GM20431 (cell line): ENCODE data around the gene BRIP1.
"Not testable (repeated sequence)": the region's sequence is repeated elsewhere in the genome, so short reads cannot be mapped to it uniquely, and the experiment has no call there.

Experiments used
- in situ Hi-C: fragments of 300-500 bp; cut with MseI, MboI; formaldehyde crosslinking; loops from one replicate; pipeline ENCODE4 v1.15.0; 2020; ENCODE audit warnings: low sequenced_read_pairs; ENCODE audit not compliant: unreplicated experiment

Gene BRIP1

DNA sequence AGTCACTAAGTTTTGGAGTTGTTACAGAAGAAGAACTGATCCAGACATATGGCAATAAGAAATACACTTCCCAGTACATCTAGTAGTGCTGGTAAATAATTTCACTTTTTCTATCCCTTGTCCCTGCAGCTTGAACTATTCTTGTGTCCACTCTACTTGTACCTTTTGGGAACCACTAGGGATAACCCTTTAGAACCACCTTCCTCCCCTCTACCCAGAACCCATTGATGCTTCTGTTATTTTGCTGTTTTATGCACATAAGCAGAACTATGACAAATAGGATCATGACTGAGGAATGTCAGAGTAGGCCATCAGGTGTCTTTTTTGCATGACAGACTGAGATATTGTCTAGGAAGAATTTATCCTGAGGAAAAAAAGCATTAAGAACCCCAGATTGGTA is 125.1 kb downstream of the BRIP1 start:
- in situ Hi-C loops: no loop called here

DNA sequence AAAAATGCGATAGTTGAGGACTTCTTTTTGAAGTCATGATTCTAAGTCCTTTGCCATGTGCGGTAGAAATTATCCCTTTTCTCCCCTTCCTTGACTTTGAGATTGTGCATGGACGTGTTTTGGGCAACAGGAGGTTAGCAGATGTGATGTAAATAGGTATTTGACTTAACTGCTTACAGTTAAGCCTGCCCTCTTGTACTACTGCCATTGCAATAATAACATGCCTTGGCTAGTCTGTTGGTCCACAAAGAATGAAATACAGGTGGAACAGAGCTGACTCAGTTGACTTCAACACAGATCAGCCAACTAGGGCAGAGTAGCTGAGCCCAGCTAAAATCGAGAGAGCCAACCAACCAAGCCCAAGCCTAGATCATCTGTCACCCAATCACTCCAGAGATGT is 125.5 kb downstream of the BRIP1 start:
- in situ Hi-C loops: no loop called here

DNA sequence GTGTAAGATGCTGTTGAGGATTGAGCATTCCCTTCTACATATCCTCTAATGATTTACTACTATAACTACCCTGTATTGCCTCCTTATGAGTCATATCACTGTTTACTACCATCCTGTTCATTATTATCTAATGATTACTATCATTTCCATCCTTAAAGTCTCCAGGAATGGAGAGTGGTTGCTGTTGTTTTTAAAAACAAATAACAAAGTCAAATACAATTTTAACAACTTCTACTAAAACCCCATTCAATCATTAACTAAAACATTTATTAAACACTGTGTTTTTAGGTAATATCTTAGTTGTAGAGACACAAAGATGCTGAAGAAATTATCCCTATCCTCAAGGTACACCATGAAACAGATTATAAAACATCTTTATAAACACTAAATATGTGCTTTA is 126.9 kb downstream of the BRIP1 start:
- in situ Hi-C loops: no loop called here

DNA sequence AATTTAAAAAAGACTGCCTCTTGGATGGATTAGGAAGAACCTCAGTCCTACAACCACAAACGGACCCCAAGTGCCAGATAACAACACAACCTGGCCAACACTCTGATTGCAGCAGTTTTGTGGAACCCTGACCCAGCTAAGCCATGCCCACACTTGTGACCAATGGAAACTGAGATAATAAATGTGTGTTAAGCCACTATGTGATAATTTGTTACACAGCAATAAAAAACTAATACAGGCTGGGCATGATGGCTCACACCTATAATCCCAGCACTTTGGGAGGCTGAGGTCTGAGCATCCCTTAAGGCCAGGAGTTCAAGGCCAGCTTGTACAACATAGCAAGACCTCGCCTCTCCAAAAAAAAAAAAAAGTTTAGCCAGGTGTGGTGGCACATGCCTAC is 127.5 kb downstream of the BRIP1 start:
- in situ Hi-C loops: no loop called here

GRCh38 chr17:61734466-61734865 is 128.9 kb downstream of the BRIP1 start:
- in situ Hi-C loops: no loop called here

DNA sequence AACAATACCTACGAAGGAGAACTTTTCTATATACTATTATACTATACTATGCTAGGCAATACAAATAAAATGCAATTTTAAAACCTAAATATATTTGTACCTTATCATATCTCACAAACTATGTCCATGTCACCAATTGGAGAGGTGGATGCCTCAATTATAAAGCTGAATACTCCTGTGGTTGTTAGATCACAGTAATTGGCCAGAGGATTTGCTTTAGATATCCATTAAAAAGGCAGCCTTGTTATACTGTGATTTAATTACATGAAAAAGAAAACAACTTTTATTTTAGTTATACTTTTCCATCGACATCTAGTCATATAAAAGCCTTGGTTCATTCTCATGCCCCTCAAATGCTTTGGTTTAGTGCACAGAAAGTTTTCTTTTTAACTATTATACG is 129.3 kb downstream of the BRIP1 start:
- in situ Hi-C loops: no loop called here

- in situ Hi-C loops: no loop called here
Measured at GRCh38 chr17:61733021-61733420, 130.3 kb downstream of the BRIP1 start.

DNA sequence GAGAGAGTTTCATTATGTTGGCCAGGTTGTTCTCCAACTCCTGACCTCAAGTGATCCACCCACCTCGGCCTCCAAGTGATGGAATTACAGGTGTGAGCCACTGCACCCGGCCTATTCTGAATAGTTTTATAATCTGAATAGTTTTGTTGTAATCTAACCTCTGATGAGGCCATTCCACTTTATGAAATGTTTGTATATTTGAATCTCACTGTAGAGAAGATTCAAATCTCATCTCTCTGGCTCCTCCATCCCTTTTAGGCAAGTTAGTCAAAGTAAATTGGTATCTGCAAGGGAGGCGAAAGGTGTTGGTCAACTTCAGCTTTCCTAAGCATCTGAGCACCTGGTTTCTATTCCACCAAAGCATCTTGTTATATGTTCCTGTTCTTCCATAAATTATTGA is 131.2 kb downstream of the BRIP1 start:
- in situ Hi-C loops: no loop called here

DNA sequence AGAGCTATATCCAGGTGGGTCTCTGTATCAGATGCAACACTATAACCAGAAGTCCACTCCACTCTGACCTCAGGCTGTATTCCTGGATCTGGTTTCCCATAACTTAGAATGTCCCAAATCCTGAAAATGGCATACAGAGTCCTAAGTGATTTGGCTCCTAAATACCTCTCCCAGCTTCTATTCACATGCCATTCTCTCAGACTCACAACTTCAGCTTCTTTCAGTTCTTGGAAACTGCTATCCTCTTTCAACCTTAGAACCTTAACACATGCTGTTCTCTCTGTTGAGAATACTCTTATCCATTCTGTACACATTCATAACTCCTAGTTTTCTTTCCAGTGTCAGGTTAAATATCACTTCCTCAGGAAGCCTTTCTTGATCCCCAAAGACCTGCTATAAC is 132.0 kb downstream of the BRIP1 start:
- in situ Hi-C loops: no loop called here

- in situ Hi-C loops: no loop called here
Measured at GRCh38 chr17:61729690-61730268, 133.5 kb downstream of the BRIP1 start.

DNA sequence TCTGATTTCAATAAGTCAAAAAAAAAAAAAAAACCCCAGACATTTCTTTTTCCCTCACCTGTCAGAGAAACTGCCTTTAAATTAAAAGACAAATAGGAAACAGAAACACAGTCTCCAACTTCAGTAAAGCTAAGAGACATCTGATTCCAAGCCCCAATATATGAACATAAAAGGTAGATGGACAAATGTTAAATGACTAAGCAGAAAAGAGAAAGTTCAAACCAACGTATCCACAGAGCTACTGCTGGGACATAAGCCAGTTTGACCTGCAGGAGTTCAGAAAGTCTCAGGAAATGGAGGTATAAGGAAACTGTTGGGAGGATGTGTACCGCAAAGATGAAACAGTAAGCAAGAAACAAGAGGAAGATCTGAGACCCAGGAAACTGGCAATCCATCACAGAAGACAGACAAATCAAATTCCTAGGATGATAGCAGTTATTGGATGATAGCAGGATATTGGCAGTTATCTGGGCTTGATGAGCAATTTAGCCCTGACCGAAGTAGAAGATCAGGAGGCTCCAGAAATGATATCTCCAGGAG is 135.0 kb downstream of the BRIP1 start:
- in situ Hi-C loops: no loop called here

GRCh38 chr17:61727798-61728197 is 135.5 kb downstream of the BRIP1 start:
- in situ Hi-C loops: not testable (repeated sequence)

GRCh38 chr17:61726977-61727376 is 136.4 kb downstream of the BRIP1 start:
- in situ Hi-C loops: no loop called here

- in situ Hi-C loops: no loop called here
Measured at GRCh38 chr17:61724777-61725176, 138.6 kb downstream of the BRIP1 start.

DNA sequence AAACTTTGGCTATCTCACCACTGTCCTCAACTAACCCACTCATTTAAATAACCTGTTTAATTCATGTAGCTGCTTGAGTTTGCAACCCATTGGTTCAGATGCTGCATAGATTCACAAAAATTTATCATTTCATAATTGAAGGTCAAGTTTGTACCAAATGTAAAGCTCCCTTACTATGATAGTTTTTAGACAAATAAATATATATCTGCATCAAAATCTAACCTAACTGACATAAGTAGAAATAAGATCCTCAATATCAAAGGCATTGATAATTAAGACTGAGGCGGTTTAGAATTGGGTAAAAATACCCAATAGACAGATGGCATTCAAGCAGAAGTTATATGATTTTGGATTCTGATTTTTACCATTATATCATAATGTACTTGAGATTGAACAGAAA is 139.4 kb downstream of the BRIP1 start:
- in situ Hi-C loops: no loop called here

- in situ Hi-C loops: no loop called here
Measured at GRCh38 chr17:61723183-61723582, 140.1 kb downstream of the BRIP1 start.

- in situ Hi-C loops: no loop called here
Measured at GRCh38 chr17:61722398-61722797, 140.9 kb downstream of the BRIP1 start.

GRCh38 chr17:61720016-61720795 is 143.1 kb downstream of the BRIP1 start:
- in situ Hi-C loops: no loop called here

DNA sequence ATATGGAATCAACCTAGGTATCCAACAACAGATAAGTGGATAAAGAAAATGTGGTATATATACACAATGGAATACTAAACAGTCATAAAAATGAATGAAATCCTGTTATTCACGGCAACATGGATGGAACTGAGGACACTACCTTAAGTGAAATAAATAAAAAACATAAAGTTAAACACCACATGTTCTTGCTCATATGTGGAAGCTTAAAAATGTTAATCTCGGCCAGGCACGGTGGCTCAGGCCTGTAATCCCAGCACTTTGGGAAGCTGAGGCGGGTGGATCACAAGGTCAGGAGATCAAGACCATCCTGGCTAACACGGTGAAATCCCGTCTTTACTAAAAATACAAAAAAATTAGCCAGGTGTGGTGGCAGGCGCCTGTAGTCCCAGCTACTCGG is 144.1 kb downstream of the BRIP1 start:
- in situ Hi-C loops: not testable (repeated sequence)

DNA sequence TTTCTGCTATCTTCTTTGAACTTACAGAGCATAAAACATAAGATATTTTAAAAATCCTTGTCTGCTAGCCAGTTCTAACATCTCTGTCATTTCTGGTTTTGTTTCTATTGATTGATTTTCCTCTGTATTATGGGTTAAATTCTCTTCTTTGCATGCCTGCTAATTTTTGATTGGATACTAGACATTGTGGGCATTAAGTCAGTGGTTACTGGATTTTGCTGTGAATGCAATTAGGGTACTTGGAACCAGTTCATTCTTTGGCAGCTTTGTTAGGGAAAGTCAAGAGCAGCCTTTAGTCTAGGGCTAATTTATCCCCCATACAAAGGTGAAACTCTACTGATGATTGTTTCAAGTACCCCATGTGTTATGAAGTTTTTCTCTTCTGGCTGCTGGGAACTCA is 145.3 kb downstream of the BRIP1 start:
- in situ Hi-C loops: no loop called here

- in situ Hi-C loops: no loop called here
Measured at GRCh38 chr17:61717352-61717751, 146.0 kb downstream of the BRIP1 start.
